Osteocyte (in vitro differentiated cells): ENCODE data around the gene MAP3K9. TPM values are rescaled to one million over a fixed set of nuclear protein-coding genes. Genes with fewer than 3 reads are reported as not detected.

Experiments
- DNase-seq: peaks from one replicate; pipeline ENCODE4 v3.0.0; 2021; ENCODE audit warnings: mixed read lengths; ENCODE audit not compliant: unreplicated experiment; ENCODE audit errors: extremely low spot score
- H3K27ac Mint-ChIP-seq: one replicate; pipeline ENCODE4 v1.8.0; 2021; ENCODE audit warnings: mild to moderate bottlenecking, mixed read lengths; ENCODE audit not compliant: unreplicated experiment
- H3K27me3 Mint-ChIP-seq: one replicate; pipeline ENCODE4 v1.8.0; 2021; ENCODE audit warnings: mixed read lengths; ENCODE audit not compliant: unreplicated experiment
- H3K36me3 Mint-ChIP-seq: one replicate; pipeline ENCODE4 v1.8.0; 2021; ENCODE audit warnings: mixed read lengths; ENCODE audit not compliant: unreplicated experiment
- H3K4me1 Mint-ChIP-seq: one replicate; pipeline ENCODE4 v1.8.0; 2021; ENCODE audit warnings: mixed read lengths; ENCODE audit not compliant: unreplicated experiment
- H3K4me3 Mint-ChIP-seq: one replicate; pipeline ENCODE4 v1.8.0; 2021; ENCODE audit warnings: mild to moderate bottlenecking, moderate library complexity, mixed read lengths; ENCODE audit not compliant: unreplicated experiment
- H3K9me3 Mint-ChIP-seq: one replicate; pipeline ENCODE4 v1.8.0; 2021; ENCODE audit warnings: mixed read lengths; ENCODE audit not compliant: unreplicated experiment
- CTCF ChIP-seq: fragments of 200-600 bp; sonication (generic); IDR thresholded peaks from 2 replicates; pipeline ENCODE4 v1.5.0; 2021; ENCODE audit warnings: antibody characterized with exemption, mild to moderate bottlenecking, moderate library complexity
- total RNA-seq: library from RNA; stranded (reverse); gene quantifications from 2 replicates; pipeline ENCODE4 v1.2.1, GENCODE V29; 2021

Gene MAP3K9
- total RNA-seq, 1 donor from 2014 or later, result 1.3 TPM

DNA sequence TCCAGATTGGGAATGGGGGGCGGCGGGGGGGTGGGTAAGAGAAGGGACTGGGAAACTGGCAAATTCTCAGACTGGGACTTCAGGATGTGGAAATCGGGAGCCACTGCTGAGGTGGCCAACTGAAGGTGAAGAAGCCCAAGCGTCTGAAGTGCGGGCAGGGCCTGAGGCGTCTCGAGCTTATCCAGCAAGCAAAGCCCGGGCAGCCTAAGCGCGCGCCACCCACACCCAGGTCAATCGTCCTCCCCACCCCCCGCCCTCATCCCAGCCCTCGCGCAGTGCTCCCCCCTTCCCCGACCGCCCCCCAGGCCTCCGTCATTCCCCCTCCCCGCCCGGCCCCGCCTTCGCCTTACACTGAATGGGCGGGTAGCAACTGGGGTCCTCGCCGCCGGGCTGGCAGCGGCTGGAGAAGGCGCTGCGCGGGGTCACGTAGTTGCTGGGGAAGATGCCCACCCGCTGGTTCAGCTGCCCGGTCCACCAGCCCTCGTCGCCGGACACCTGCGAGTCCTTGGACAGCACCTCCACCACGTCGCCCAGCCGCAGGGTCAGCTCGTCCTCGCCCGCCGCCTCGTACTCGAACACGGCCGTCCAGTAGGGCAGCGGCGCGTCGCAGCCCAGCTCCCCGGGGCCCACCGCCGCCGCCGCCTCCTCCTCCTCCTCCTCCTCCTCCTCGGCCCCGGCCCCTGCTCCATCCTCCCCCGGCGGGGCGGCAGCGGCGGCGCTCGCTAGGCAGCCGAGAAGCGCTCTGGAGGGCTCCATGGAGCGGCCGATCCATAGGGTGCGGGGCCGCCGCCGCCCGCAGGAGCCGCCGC lies 693 bp downstream of the MAP3K9 start:
- Mint-ChIP-seq H3K27ac (no peak overlapping the region), H3K9me3 (no peaks in the 10 kb centered on the region), H3K4me1 (peaks cover 5% of the 10 kb centered on the region), H3K4me3 (peak overlapping the region; percentile 68), H3K36me3 (no peaks in the 10 kb centered on the region), H3K27me3 (peaks cover 21% of the 10 kb centered on the region)
- DNase-seq, result no peak
- TF ChIP-seq CTCF, result no peak

DNA sequence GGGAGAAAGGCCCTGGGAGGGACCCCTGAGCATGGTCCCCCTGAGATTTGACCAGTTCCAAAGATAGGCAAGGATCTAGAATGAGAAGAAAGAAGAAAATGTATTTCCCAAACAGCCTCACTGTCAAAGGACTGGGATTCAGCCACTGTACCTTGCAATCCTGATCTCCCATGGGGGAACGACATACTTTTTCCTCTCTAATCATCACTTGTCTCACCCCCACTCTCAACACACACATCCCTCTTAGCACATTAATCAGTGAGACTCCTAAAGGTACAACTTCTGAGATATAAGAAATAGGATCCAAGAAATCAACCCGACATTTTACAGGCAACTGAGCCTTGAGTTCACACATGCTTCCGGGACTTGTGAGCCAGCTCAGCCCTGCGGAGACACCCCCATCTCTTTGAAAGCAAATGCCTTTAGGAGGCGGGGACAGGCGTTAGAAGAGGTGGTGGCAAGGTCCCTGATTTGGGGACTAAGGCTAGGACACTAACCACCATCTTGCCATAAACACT lies 1.4 kb downstream of the MAP3K9 start:
- Mint-ChIP-seq H3K9me3 (no peaks in the 10 kb centered on the region), H3K27ac (no peak overlapping the region), H3K4me3 (peak overlapping the region; percentile 68)

DNA sequence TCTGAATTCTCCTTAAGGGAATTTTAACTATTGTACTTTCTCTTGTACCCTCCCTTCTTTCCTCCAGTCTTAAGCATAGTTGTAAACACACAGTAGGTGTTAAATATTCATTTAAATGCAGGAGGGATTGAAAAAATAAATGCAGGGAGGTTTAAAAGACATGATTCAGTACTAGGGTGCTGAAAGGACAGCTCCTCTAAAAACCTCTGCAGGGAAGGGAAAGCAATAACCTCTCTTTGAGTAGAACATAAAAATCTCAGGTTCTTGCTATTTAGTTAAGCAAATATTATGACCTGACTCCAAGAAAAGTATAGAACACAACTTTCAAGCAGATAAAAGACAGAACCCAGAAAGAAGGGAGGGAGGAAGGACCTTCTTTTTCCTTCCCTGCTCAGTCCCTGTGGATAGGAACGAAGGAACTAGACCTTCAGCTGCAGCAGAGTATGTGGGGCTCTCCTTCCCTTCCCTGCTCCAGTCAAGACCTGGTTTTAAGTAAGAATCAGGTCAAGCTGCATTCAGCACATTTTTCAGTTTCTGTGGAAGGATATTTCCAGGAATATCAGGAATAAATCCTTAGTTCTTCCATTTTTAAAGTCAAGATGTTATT lies 4.7 kb downstream of the MAP3K9 start:
- no peaks in the 10 kb centered on the region for H3K36me3 Mint-ChIP-seq
- no peak for DNase-seq
- no peak for TF ChIP-seq CTCF
- peaks cover 21% of the 10 kb centered on the region for H3K27me3 Mint-ChIP-seq
- no peak overlapping the region for H3K4me3 Mint-ChIP-seq
- peaks cover 5% of the 10 kb centered on the region for H3K4me1 Mint-ChIP-seq
- no peak overlapping the region for H3K27ac Mint-ChIP-seq
- no peaks in the 10 kb centered on the region for H3K9me3 Mint-ChIP-seq

More for the DNA sequence above, 1.4 kb downstream of the MAP3K9 start:
- peaks cover 5% of the 10 kb centered on the region for H3K4me1 Mint-ChIP-seq
- DNase-seq, result no peak
- H3K27me3 Mint-ChIP-seq, result peaks cover 21% of the 10 kb centered on the region
- H3K36me3 Mint-ChIP-seq, result no peaks in the 10 kb centered on the region
- no peak for TF ChIP-seq CTCF

GRCh38 chr14:70803321-70804310 lies 5.7 kb downstream of the MAP3K9 start:
- DNase-seq, result no peak
- Mint-ChIP-seq H3K4me3 (no peak overlapping the region), H3K27ac (no peak overlapping the region), H3K4me1 (peaks cover 5% of the 10 kb centered on the region), H3K36me3 (no peaks in the 10 kb centered on the region), H3K27me3 (peaks cover 21% of the 10 kb centered on the region), H3K9me3 (no peaks in the 10 kb centered on the region)
- TF ChIP-seq CTCF, result no peak
